ENCODE measurements around the gene PYM1.

- TF ChIP-seq GABPA (IDR thresholded peaks at IDR 0.05; ENCODE audit: low read depth) (no peak), CTCF (IDR thresholded peaks at IDR 0.05) (no peak), JUND (IDR thresholded peaks at IDR 0.05) (no peak), USF1 (IDR thresholded peaks at IDR 0.05; ENCODE audit: borderline replicate concordance, low read depth) (no peak), CHD2 (IDR thresholded peaks at IDR 0.05; ENCODE audit: low read length, partially characterized antibody) (no peak), USF2 (IDR thresholded peaks at IDR 0.05; ENCODE audit: borderline replicate concordance, low read depth, low read length) (no peak), MAX (IDR thresholded peaks at IDR 0.05; ENCODE audit: low read depth) (no peak), POLR2AphosphoS5 (IDR thresholded peaks at IDR 0.05; ENCODE audit: low read depth, low read length) (peak; percentile 83; the same call in 1 of the 2 replicates), TEAD4 (IDR thresholded peaks at IDR 0.05; ENCODE audit: borderline replicate concordance, insufficient read depth) (no peak), SMC3 (IDR thresholded peaks at IDR 0.05; ENCODE audit: low read depth, low read length) (no peak), YY1 (IDR thresholded peaks at IDR 0.05; ENCODE audit: low read depth) (no peak)
Measured at GRCh38 chr12:55966408-55967281, 39.0 kb upstream of the PYM1 start, which contains the start of gene CDK2.
